ENCODE results near the gene APAF1. TPM values are rescaled to one million over a fixed set of nuclear protein-coding genes. Genes with fewer than 3 reads are reported as not detected.

Gene APAF1
- total RNA-seq, 2 experiments from 2014 or later = 14.7 to 28.6 TPM

DNA sequence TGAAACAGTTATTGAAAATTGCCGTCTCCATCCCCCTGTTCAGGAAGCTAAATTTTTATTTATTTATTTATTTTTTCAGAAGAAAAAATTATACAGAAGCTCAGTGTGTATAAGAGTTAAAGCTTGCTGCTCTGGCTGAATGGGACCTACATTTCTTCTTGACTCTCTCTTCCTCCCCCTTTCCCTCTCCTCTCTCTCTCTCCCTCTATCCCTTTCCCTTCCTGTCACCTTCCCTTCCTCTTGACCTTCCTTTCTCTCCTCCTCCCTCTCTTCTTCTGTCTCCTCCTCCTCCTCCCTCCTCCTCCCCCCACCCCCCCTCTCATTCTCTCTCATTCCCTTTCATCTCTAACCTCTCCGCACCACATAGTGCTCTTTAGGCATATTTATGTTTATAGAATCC is 39.1 kb downstream of the APAF1 start:
- Histone ChIP-seq H3K9me3 (ENCODE audit: low read length) (no peaks in the 10 kb centered on the region), H3K79me2 (ENCODE audit: insufficient read depth, low read depth, low read length) (no peaks in the 10 kb centered on the region), H3K4me2 (ENCODE audit: low read length) (no peak overlapping the region), H3K36me3 (ENCODE audit: insufficient read depth, low read length) (peaks cover 76% of the 10 kb centered on the region), H2AFZ (ENCODE audit: low read length) (no peak overlapping the region), H3K27ac (ENCODE audit: low read depth, low read length, poor library complexity, severe bottlenecking) (no peak overlapping the region), H3K4me1 (ENCODE audit: insufficient read depth, low read length, poor library complexity, severe bottlenecking) (no peaks in the 10 kb centered on the region), H4K20me1 (ENCODE audit: insufficient read depth, low read length) (no peaks in the 10 kb centered on the region), H3K4me3 (ENCODE audit: low read depth, low read length, poor library complexity, severe bottlenecking) (no peak overlapping the region), H3K9me2 (ENCODE audit: insufficient read depth, low read length) (no peaks in the 10 kb centered on the region)
- TF ChIP-seq, protein P1, sequence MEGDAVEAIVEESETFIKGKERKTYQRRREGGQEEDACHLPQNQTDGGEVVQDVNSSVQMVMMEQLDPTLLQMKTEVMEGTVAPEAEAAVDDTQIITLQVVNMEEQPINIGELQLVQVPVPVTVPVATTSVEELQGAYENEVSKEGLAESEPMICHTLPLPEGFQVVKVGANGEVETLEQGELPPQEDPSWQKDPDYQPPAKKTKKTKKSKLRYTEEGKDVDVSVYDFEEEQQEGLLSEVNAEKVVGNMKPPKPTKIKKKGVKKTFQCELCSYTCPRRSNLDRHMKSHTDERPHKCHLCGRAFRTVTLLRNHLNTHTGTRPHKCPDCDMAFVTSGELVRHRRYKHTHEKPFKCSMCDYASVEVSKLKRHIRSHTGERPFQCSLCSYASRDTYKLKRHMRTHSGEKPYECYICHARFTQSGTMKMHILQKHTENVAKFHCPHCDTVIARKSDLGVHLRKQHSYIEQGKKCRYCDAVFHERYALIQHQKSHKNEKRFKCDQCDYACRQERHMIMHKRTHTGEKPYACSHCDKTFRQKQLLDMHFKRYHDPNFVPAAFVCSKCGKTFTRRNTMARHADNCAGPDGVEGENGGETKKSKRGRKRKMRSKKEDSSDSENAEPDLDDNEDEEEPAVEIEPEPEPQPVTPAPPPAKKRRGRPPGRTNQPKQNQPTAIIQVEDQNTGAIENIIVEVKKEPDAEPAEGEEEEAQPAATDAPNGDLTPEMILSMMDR (conservative IDR thresholded peaks at IDR 0.05; ENCODE audit: low read length) = no peak
- TF ChIP-seq EZH2phosphoT487 (IDR thresholded peaks at IDR 0.05; ENCODE audit: borderline replicate concordance, low read depth, low read length) = no peak
- intact Hi-C loops (cut with micrococcal nuclease; ENCODE audit: unreplicated experiment) = no loop called here
- CTCF ChIA-PET (ENCODE audit: unreplicated experiment) = no interaction called here
- DNase-seq (ENCODE audit: low spot score) = no peak
- no TSS peak for BruUV-seq (replicated peaks)
- POLR2A ChIA-PET = interaction anchor here (0.7 to 1.6 kb wide), 3 partner anchors 12 to 28 kb away, joined by 3 to 6 read pairs (median 4); no protein-coding TSS in a partner anchor

DNA sequence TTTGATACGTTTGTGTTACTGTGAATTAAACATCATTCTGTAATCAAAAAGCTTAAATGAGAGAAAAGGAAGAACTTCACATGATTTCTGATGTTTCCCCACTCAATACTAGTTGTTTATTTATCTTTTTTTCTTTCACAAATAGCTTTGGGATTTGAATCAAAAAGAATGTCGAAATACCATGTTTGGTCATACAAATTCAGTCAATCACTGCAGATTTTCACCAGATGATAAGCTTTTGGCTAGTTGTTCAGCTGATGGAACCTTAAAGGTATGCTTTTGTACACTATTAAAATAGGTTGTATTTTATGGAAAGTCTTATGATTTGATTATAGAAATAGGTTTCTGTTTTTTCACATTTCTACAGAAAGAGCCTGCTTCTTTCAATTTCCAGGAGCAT is 41.5 kb downstream of the APAF1 start:
- intact Hi-C loops (cut with micrococcal nuclease; ENCODE audit: unreplicated experiment) = no loop called here
- TF ChIP-seq EZH2phosphoT487 (IDR thresholded peaks at IDR 0.05; ENCODE audit: borderline replicate concordance, low read depth, low read length) = no peak
- TF ChIP-seq, protein P1 (conservative IDR thresholded peaks at IDR 0.05; ENCODE audit: low read length) = no peak
- POLR2A ChIA-PET = interaction anchor here (0.7 kb wide), 2 partner anchors 24 to 1723 kb away, joined by 3 to 4 read pairs; no protein-coding TSS in a partner anchor
- Histone ChIP-seq H3K4me2 (ENCODE audit: low read length) (no peak overlapping the region), H2AFZ (ENCODE audit: low read length) (no peak overlapping the region), H3K4me3 (ENCODE audit: low read depth, low read length, poor library complexity, severe bottlenecking) (no peak overlapping the region), H3K4me1 (ENCODE audit: insufficient read depth, low read length, poor library complexity, severe bottlenecking) (no peaks in the 10 kb centered on the region), H4K20me1 (ENCODE audit: insufficient read depth, low read length) (no peaks in the 10 kb centered on the region), H3K79me2 (ENCODE audit: insufficient read depth, low read depth, low read length) (no peaks in the 10 kb centered on the region), H3K27ac (ENCODE audit: low read depth, low read length, poor library complexity, severe bottlenecking) (no peak overlapping the region), H3K9me3 (ENCODE audit: low read length) (no peaks in the 10 kb centered on the region), H3K36me3 (ENCODE audit: insufficient read depth, low read length) (peaks cover 66% of the 10 kb centered on the region), H3K9me2 (ENCODE audit: insufficient read depth, low read length) (no peaks in the 10 kb centered on the region)
- no TSS peak for BruUV-seq (replicated peaks)
- DNase-seq (ENCODE audit: low spot score) = no peak
- CTCF ChIA-PET (ENCODE audit: unreplicated experiment) = interaction anchor here (0.6 kb wide), 1 partner anchor 56 kb away, joined by 4 read pairs; no protein-coding TSS in a partner anchor

DNA sequence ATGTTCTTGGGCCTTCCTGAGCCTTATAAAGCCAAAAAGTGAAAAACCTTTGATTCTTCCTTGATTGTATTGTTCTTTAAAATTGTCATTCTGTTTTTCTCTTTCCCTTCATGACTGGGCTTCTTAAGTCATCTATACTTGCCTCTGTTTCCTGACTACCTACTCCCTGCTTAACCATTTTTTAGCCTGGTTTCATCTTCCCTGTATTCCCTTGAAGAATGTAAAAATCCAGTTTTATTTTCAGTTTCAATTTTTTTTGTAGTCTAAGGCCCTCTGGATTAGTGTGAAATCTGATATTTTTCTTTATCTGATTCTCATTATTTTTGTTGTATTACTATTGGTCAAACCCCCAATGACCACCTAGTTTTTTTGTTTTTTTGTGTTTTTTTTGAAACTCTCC is 46.3 kb downstream of the APAF1 start:
- H3K36me3 ChIP-seq (ENCODE audit: insufficient read depth, low read length) = peaks cover 41% of the 10 kb centered on the region
- H3K27ac ChIP-seq (ENCODE audit: low read depth, low read length, poor library complexity, severe bottlenecking) = no peak overlapping the region
- no peaks in the 10 kb centered on the region for H3K79me2 ChIP-seq (ENCODE audit: insufficient read depth, low read depth, low read length)
- no peaks in the 10 kb centered on the region for H3K9me2 ChIP-seq (ENCODE audit: insufficient read depth, low read length)
- H3K9me3 ChIP-seq (ENCODE audit: low read length) = no peaks in the 10 kb centered on the region
- intact Hi-C loops (cut with micrococcal nuclease; ENCODE audit: unreplicated experiment) = no loop called here
- H3K4me1 ChIP-seq (ENCODE audit: insufficient read depth, low read length, poor library complexity, severe bottlenecking) = no peaks in the 10 kb centered on the region
- no peak overlapping the region for H2AFZ ChIP-seq (ENCODE audit: low read length)
- no peak for TF ChIP-seq EZH2phosphoT487 (IDR thresholded peaks at IDR 0.05; ENCODE audit: borderline replicate concordance, low read depth, low read length)
- TF ChIP-seq, protein P1 (conservative IDR thresholded peaks at IDR 0.05; ENCODE audit: low read length) = no peak
- BruUV-seq (replicated peaks) = no TSS peak
- no peak for DNase-seq (ENCODE audit: low spot score)
- H3K4me3 ChIP-seq (ENCODE audit: low read depth, low read length, poor library complexity, severe bottlenecking) = no peak overlapping the region
- H3K4me2 ChIP-seq (ENCODE audit: low read length) = no peak overlapping the region
- ChIA-PET POLR2A (no interaction called here), CTCF (ENCODE audit: unreplicated experiment) (no interaction called here)
- H4K20me1 ChIP-seq (ENCODE audit: insufficient read depth, low read length) = no peaks in the 10 kb centered on the region

All from OCI-LY7 (cell line).